ENCODE results near the gene ST8SIA1.
"Not testable (repeated sequence)": the region's sequence is repeated elsewhere in the genome, so short reads cannot be mapped to it uniquely, and the experiment has no call there.

ST8SIA1 gene

GRCh38 chr12:22160396-22161003 lies 174.0 kb downstream of the ST8SIA1 start:
- no peak for DNase-seq

DNA sequence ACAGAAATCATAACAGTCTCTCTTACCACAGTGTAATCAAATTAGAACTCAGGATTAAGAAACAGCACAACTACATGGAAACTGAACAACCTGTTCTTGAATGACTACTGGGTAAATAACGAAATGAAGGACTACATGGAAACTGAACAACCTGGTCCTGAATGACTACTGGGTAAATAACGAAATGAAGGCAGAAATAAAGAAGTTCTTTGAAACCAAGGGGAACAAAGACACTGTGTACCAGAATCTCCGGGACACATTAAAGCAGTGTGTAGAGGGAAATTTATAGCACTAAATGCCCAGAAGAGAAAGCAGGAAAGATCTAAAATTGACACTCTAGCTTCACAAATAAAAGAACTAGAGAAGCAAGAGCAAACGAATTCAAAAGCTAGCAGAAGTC lies 185.2 kb downstream of the ST8SIA1 start:
- DNase-seq: not testable (repeated sequence)

- not testable (repeated sequence) for DNase-seq
Observed at GRCh38 chr12:22146686-22147085, 187.8 kb downstream of the ST8SIA1 start.

Data from NCI-H1105 treated with DMSO at 0.1 percent for 48 hours (cell line).